WI38 (cell line): ENCODE results near the gene DPYD.
"Not testable (repeated sequence)": the region's sequence is repeated elsewhere in the genome, so short reads cannot be mapped to it uniquely, and the experiment has no call there.

Experiments used
- H3K4me3 ChIP-seq: 2 replicates; pipeline ENCODE4 v1.5.1; 2011; ENCODE audit warnings: low read depth, mild to moderate bottlenecking, control low read depth, low read length
- TF ChIP-seq, protein P1 (sequence below): IDR thresholded peaks from 2 replicates; pipeline ENCODE4 v1.5.1; 2012; ENCODE audit warnings: low read depth, mild to moderate bottlenecking, control low read depth, low read length

Gene DPYD

GRCh38 chr1:97243973-97244560 lies 676.8 kb downstream of the DPYD start:
- TF ChIP-seq, protein P1, sequence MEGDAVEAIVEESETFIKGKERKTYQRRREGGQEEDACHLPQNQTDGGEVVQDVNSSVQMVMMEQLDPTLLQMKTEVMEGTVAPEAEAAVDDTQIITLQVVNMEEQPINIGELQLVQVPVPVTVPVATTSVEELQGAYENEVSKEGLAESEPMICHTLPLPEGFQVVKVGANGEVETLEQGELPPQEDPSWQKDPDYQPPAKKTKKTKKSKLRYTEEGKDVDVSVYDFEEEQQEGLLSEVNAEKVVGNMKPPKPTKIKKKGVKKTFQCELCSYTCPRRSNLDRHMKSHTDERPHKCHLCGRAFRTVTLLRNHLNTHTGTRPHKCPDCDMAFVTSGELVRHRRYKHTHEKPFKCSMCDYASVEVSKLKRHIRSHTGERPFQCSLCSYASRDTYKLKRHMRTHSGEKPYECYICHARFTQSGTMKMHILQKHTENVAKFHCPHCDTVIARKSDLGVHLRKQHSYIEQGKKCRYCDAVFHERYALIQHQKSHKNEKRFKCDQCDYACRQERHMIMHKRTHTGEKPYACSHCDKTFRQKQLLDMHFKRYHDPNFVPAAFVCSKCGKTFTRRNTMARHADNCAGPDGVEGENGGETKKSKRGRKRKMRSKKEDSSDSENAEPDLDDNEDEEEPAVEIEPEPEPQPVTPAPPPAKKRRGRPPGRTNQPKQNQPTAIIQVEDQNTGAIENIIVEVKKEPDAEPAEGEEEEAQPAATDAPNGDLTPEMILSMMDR = peak; percentile 31; the same call in 1 of the 2 replicates

DNA sequence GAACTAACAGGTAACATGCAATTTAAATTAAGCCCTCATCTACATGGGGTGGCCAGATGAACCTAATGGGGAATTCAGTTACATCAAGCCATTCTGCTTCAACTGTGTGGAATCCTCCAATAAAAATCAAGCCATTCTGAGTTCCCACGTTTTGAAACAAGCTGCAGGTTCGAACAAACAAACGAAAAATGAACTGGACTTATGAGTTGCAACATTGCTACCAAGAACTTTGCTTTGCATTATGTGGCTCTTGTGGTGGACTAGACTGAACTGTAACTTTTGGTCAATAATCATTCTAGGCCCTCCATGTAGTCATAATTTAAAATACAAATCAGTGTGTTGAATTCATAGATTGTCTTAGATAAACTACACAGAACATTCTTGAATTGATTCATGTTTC lies 682.0 kb downstream of the DPYD start:
- H3K4me3 ChIP-seq = no peak overlapping the region

More at GRCh38 chr1:97243973-97244560, 676.8 kb downstream of the DPYD start:
- no peak overlapping the region for H3K4me3 ChIP-seq

GRCh38 chr1:97231354-97231753 lies 689.5 kb downstream of the DPYD start:
- H3K4me3 ChIP-seq = not testable (repeated sequence)

More for the DNA sequence above, 682.0 kb downstream of the DPYD start:
- TF ChIP-seq, protein P1 = no peak

DNA sequence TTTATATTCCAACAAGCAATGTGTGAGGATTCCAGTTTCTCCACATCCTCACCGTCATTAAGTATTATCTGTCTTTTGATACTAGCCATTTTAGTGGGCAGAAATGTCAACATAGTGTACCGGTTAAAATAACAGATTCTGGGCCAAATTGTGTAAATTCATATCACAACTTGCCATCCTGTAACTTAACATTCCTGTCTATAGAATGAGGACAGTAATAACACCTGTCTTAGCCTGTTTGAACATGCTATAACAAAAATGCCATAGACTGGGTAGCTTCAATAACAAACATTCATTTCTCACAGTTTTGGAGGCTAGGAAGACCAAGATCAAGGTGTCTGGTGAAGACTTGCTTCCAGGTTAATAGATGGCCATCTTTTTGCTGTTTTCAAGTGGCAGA lies 708.2 kb downstream of the DPYD start:
- H3K4me3 ChIP-seq = no peak overlapping the region
- TF ChIP-seq, protein P1 = no peak

- TF ChIP-seq, protein P1 = no peak
- no peak overlapping the region for H3K4me3 ChIP-seq
These were observed 710.5 kb downstream of the DPYD start for GRCh38 chr1:97210307-97210706.

DNA sequence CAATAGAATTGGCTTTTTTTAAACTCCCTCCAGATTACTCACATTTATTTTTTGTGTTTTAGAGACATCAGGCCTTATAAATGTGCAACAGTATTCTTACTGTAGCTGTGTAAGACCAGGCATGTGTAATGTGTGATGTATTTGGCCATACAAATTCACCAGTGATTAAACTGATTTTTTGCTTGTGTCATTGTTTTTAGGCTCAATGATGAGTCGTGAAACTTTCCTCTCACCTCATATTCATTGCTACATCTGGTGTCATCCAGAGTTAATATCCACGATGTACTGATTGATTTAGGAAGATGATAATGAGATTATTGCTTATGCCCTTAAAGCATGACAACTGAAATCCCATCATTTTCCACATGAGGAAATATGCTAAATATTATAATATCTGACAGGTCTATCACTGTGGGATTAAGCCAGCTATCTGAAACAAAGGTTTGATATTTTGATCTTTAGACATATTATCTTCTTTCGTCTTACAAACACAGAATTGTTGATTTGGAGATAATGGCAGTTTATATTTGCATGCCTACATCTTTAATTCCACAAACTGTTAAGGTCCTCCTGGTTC lies 711.4 kb downstream of the DPYD start:
- TF ChIP-seq, protein P1 = no peak
- H3K4me3 ChIP-seq = no peak overlapping the region

DNA sequence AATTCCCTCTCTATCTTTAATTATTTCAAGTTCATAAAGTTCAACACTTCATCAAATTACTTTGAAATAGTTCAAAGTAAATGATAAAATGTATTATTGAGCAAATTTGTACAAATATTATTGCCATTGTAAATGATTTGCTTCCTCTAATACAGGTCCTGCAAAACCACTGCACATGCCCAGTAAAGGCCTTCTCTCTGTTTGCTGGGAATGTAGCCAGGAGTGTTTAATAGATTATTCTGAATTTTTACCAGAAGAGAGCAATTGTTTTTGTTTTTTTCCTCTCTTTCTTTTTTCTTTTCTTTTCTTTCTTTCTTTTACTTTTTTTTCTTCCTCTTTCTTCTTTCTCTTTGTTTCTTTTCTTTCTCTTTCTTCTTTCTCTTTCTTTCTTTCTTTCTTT lies 713.0 kb downstream of the DPYD start:
- TF ChIP-seq, protein P1 = no peak
- no peak overlapping the region for H3K4me3 ChIP-seq

GRCh38 chr1:97204468-97204867 lies 716.4 kb downstream of the DPYD start:
- H3K4me3 ChIP-seq = no peak overlapping the region
- TF ChIP-seq, protein P1 = no peak
